RPMI7951 (cell line): ENCODE data around the gene UBE2G1. TPM values are rescaled to one million over a fixed set of nuclear protein-coding genes. Genes with fewer than 3 reads are reported as not detected.
"Not testable (repeated sequence)": the region's sequence is repeated elsewhere in the genome, so short reads cannot be mapped to it uniquely, and the experiment has no call there.

Experiments used
- DNase-seq: peaks from one replicate; pipeline ENCODE4 v3.0.0-alpha.2; 2012; ENCODE audit warnings: low read depth
- total RNA-seq: library from RNA; depleted of rRNA; stranded (reverse); fragments of >200 nt; shearing (Covaris generic); gene quantifications from 2 replicates; pipeline ENCODE4 v1.2.3, GENCODE V29; 2014; rRNA removed

The UBE2G1 gene
- total RNA-seq: 37.6 and 42.1 TPM in 2 replicates

DNA sequence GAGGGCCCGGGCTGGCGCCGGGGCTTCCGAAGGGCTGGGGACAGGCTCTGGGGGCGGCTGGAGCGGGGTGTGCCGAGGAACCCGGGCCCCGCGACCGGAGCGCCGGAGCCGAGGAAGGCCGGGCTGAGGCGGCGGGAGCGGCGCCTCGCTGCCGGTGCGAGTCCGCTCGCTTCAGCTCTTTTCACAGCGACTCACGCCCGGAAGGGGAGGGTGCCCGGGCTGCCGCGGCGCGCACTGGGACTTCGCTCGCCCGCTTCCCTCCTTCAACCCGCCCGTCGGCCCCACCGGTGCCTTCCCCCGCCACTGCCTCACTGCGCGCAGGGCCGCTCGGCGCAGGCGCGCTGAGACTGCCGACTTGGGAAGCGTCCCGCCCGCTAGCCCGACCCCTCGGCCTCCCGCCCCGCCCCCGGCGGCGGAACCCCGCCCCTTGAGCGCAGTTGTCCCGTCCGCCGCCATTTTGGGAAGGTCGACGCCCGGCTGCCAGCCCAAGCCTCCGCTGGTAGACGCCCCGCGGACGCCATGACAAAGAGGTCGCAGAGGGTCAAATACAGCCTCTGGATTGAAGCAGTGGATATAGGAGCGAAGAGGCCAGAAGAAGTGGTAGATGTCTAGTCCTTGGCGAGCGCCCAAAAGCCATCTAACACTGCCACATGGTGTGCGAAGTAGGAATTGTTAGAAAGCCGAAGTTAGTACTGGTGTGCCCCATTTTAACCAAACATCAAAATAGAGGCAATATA lies at the start of gene UBE2G1:
Gene UBE2G1, minus strand, starts transcription at position 349 of the 737 bp plus-strand sequence. CDS start 359 bp downstream, outside the sequence.
- DNase-seq: peak; percentile 94

GRCh38 chr17:4412933-4413831 lies 46.7 kb upstream of the UBE2G1 start:
- DNase-seq: peak; percentile 75

DNA sequence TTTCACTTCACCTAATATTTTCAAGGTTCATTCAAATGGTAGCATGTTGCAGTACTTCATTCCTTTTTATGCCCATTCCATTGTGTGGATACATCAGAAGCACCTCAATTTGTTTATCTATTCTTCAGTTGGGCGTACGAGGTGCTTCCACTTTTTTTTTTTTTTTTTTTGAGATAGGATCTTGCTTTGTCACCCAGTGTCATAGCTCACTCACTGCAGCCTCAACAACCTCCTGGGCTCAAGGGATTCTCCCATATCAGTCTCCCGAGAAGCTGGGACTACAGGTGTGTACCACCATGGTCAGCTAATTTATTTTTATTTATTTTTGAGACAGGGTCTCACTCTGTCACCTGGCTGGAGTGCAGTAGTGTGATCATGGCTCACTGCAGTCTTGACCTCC lies 44.7 kb upstream of the UBE2G1 start:
- no peak for DNase-seq

DNA sequence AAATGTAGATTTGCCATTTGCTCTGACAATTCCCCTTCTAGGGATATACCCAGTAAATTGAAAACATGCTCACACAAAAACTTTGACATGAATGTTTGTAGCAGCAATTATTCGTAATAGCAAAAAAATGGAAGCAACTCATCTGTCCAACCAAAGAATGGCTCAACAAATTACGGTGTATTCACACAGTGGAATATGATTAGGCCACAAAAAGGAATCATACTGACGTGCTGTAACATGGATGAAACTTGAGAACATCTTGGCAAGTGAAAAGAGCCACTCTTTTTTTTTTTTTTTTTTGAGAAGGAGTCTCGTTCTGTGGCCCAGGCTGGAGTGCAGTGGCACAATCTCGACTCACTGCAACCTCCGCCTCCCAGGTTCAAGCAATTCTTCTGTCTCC lies 43.2 kb upstream of the UBE2G1 start:
- no peak for DNase-seq

GRCh38 chr17:4407851-4408250 lies 41.4 kb upstream of the UBE2G1 start:
- DNase-seq: no peak

GRCh38 chr17:4407216-4407615 lies 40.7 kb upstream of the UBE2G1 start:
- DNase-seq: peak; percentile 20

DNA sequence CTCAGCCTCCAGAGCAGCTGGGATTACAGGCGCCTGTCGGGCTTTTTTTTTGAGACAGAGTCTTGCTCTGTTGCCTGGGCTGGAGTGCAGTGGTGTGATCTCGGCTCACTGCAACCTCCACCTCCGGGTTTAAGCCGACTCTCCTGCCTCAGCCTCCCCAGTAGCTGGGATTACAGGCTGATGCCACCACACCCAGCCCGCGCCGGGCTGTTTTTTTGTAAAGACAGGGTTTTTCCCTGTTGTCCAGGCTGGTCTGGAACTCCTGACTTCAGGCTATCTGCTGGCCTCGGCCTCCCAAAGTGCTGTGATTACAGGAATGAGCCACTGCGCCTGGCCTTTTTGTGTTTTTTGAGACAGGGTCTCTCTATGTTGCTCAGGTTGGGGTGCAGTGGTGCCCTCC lies 39.9 kb upstream of the UBE2G1 start:
- no peak for DNase-seq

DNA sequence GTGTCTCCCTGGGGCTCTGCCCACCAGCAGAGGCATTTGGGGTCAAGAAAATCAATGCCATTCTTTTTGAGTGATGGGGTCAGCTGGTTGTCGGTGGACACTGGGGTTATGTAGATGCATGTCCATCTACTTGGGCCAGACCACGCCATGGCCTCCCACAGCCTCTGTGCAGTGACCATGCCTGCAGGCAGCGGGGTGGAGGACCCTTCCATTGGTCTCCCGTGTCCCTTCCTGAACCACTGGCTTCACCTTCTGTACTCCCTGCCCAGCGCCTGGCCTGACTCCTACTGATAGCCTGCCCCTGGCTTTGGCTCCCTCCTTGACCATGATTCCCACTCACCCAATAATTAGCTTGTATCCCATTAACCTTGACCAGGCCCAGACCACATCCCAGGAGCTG lies 39.2 kb upstream of the UBE2G1 start:
- no peak for DNase-seq

- DNase-seq: no peak
These were observed 38.7 kb upstream of the UBE2G1 start for GRCh38 chr17:4405038-4405669.

GRCh38 chr17:4397840-4398239 lies 31.4 kb upstream of the UBE2G1 start:
- DNase-seq: no peak

GRCh38 chr17:4395111-4395478 lies 28.6 kb upstream of the UBE2G1 start:
- no peak for DNase-seq

DNA sequence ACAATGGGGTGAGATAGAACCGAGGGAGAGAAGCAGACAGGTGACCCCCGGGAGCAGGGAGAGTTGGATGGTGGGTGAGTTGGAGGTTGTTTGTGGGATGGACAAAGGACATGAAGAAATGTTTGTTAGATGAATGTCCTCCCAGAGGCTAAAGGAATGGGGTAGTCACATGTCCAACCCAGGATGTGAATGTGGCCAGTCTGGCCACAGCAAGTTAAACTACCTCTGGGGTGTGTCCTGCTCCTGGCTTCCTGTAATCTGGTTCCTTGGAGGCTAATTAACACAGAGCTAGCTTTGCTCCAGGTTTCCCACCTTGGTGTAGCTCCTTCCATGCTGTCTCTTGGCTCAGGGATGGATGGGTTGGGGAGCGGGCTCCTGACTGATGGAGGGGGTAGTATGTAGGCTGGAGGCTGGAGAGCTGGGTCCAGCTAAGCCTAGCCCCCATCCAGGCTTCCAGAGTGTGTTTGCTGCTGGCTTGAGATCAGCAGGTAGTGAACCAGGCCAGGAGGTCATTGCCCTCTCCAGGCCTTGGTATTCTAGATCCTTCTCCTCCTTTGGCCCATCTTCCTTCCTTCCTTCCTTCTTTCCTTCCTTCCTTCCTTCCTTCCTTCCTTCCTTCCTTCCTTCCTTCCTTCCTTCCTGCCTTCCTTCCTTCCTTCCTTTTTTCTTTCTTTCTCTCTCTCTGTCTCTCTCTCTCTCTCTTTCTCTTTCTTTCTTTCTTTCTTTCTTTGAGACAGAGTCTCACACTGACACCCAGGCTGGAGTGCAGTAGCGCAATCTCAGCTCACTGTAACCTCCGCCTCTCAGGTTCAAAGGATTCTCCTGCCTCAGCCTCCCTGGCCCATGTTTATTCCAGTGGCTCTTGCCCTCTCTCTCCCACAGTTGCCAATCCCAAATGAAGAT lies 28.0 kb upstream of the UBE2G1 start:
- DNase-seq: peak; percentile 40

- DNase-seq: no peak
These were observed 27.3 kb upstream of the UBE2G1 start for GRCh38 chr17:4393806-4394205.

DNA sequence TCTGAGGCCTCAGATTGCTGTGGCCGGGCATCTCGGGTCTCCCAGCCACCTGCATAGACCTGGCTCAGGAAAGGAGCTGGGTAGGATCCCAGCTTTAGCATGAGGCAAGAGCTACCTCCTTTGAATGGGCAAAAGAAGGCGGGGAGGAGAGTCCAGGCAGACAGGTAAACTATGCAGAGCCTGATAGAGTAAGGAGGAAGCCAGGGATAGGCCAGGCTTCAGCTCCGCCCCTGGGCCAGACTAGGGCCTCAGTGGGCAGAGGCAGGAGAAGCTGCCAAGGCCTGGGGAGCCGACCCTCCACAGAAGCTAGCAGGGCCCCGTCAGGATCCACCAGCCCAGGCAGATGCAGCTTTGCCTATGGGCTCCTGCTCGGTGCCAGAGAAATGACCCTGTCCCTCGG lies 22.6 kb upstream of the UBE2G1 start:
- DNase-seq: no peak

GRCh38 chr17:4387137-4387536 lies 20.7 kb upstream of the UBE2G1 start:
- DNase-seq: no peak

GRCh38 chr17:4386406-4386805 lies 19.9 kb upstream of the UBE2G1 start:
- no peak for DNase-seq

- no peak for DNase-seq
These were observed 15.5 kb upstream of the UBE2G1 start for GRCh38 chr17:4381690-4382671.

GRCh38 chr17:4378626-4379025 lies 12.2 kb upstream of the UBE2G1 start:
- DNase-seq: no peak

- not testable (repeated sequence) for DNase-seq
These were observed 10.8 kb upstream of the UBE2G1 start for GRCh38 chr17:4377247-4377646.

DNA sequence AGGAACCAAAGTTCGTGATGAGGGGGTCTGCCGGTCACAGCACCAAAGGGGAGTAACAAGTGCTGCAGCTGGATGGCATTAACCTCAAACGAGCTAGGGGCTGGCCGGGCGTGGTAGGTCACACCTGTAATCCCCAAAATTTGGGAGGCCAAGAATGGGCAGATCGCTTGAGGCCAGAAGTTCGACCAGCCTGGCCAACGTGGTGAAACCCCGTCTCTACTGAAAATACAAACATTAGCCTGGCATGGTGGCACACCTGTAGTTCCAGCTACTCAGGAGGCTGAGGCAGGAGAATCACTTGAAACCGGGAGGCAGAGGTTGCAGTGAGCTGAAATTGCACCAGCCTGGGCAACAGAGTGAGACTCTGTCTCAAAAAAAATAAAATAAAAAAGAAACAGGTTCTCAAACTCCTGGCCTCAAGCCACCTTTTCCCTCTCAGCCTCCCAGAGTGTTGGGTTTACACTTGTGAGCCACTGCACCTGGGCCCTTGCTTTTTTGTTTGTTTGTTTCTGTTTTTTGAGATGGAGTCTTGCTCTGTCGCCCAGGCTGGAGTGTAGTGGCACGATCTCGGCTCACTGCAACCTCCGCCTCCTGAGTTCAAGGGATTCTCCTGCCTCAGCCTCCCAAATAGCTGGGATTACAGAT lies 9.4 kb upstream of the UBE2G1 start:
- DNase-seq: not testable (repeated sequence)
